SK-N-SH treated with all-trans-retinoic acid at 6 μM for 48 hours (cell line): ENCODE measurements around the gene POLG2.
"Not testable (repeated sequence)": the region's sequence is repeated elsewhere in the genome, so short reads cannot be mapped to it uniquely, and the experiment has no call there.

ENCODE experiments used
- ATAC-seq: fragments of 200-7000 bp; cut with Tn5 transposase; 3 replicates; pipeline ENCODE4 v1.9.1; 2020; ENCODE audit warnings: mild to moderate bottlenecking, moderate library complexity
- ARNTL ChIP-seq: fragments of 450-650 bp; formaldehyde crosslinking; IDR thresholded peaks from 2 replicates; pipeline ENCODE4 v1.5.0; 2020; ENCODE audit warnings: low read depth, mild to moderate bottlenecking, moderate library complexity, borderline replicate concordance
- BACH2 ChIP-seq: fragments of 250-450 bp; sonication (Bioruptor Pico); IDR thresholded peaks from 2 replicates; pipeline ENCODE4 v1.9.0; 2021; ENCODE audit warnings: mild to moderate bottlenecking, borderline replicate concordance
- CSDC2 ChIP-seq: fragments of 250-450 bp; sonication (Bioruptor Pico); IDR thresholded peaks from 2 replicates; pipeline ENCODE4 v1.5.0; 2020; ENCODE audit warnings: mild to moderate bottlenecking, moderate library complexity
- ESRRG ChIP-seq: fragments of 250-450 bp; sonication (Bioruptor Pico); IDR thresholded peaks from 2 replicates; pipeline ENCODE4 v1.6.1; 2021; ENCODE audit warnings: mild to moderate bottlenecking
- GLIS3 ChIP-seq: fragments of 250-450 bp; sonication (Bioruptor Pico); IDR thresholded peaks from 2 replicates; pipeline ENCODE4 v1.5.0; 2020; ENCODE audit warnings: mild to moderate bottlenecking, moderate library complexity
- OSR1 ChIP-seq: fragments of 250-450 bp; sonication (Bioruptor Pico); IDR thresholded peaks from 2 replicates; pipeline ENCODE4 v1.8.0; 2022; ENCODE audit warnings: moderate library complexity, mild to moderate bottlenecking, inconsistent platforms
- RARB ChIP-seq: fragments of 250-450 bp; sonication (Bioruptor Pico); IDR thresholded peaks from 2 replicates; pipeline ENCODE4 v1.8.0; 2021; ENCODE audit warnings: mild to moderate bottlenecking, moderate library complexity
- TCF4 ChIP-seq: fragments of 250-450 bp; sonication (Bioruptor Pico); IDR thresholded peaks from 2 replicates; pipeline ENCODE4 v1.8.0; 2021; ENCODE audit warnings: mild to moderate bottlenecking, moderate library complexity, borderline replicate concordance
- TOX ChIP-seq: fragments of 250-450 bp; sonication (Bioruptor Pico); IDR thresholded peaks from 2 replicates; pipeline ENCODE4 v1.8.0; 2021; ENCODE audit warnings: mild to moderate bottlenecking, moderate library complexity, borderline replicate concordance
- ZC3H10 ChIP-seq: fragments of 250-450 bp; sonication (Bioruptor Pico); IDR thresholded peaks from 2 replicates; pipeline ENCODE4 v1.5.1; 2021; ENCODE audit warnings: mild to moderate bottlenecking, moderate library complexity
- ZFP3 ChIP-seq: fragments of 250-450 bp; sonication (Bioruptor Pico); IDR thresholded peaks from 2 replicates; pipeline ENCODE4 v1.5.0; 2020; ENCODE audit warnings: mild to moderate bottlenecking, moderate library complexity
- ZFP30 ChIP-seq: fragments of 450-650 bp; formaldehyde crosslinking; IDR thresholded peaks from 2 replicates; pipeline ENCODE4 v1.5.0; 2022; ENCODE audit warnings: mild to moderate bottlenecking, moderate library complexity
- ZNF565 ChIP-seq: fragments of 450-650 bp; formaldehyde crosslinking; conservative IDR thresholded peaks from 2 replicates; pipeline ENCODE4 v1.5.0; 2020; ENCODE audit warnings: low read depth, mild to moderate bottlenecking, moderate library complexity
- ZNF70 ChIP-seq: fragments of 450-650 bp; formaldehyde crosslinking; IDR thresholded peaks from 2 replicates; pipeline ENCODE4 v1.5.0; 2020; ENCODE audit warnings: mild to moderate bottlenecking, moderate library complexity
- ZNF8 ChIP-seq: fragments of 450-650 bp; formaldehyde crosslinking; IDR thresholded peaks from 2 replicates; pipeline ENCODE4 v1.5.0; 2020; ENCODE audit warnings: mild to moderate bottlenecking, moderate library complexity
- TF ChIP-seq, protein P1 (sequence below): fragments of 250-450 bp; sonication (Bioruptor Pico); IDR thresholded peaks from 2 replicates; pipeline ENCODE4 v1.8.0; 2021; ENCODE audit warnings: low read depth, mild to moderate bottlenecking, moderate library complexity, borderline replicate concordance
- TF ChIP-seq, protein P2 (sequence below): fragments of 250-450 bp; sonication (Bioruptor Pico); IDR thresholded peaks from 2 replicates; pipeline ENCODE4 v1.8.0; 2020; ENCODE audit warnings: mild to moderate bottlenecking, moderate library complexity, borderline replicate concordance
- TF ChIP-seq, protein P3 (sequence below): fragments of 250-450 bp; sonication (Bioruptor Pico); IDR thresholded peaks from 2 replicates; pipeline ENCODE4 v1.5.1; 2021; ENCODE audit warnings: mild to moderate bottlenecking, moderate library complexity
- TF ChIP-seq, protein P4 (sequence below): fragments of 250-450 bp; sonication (Bioruptor Pico); IDR thresholded peaks from 2 replicates; pipeline ENCODE4 v1.5.1; 2020; ENCODE audit warnings: low read depth, mild to moderate bottlenecking, moderate library complexity

POLG2 gene

DNA sequence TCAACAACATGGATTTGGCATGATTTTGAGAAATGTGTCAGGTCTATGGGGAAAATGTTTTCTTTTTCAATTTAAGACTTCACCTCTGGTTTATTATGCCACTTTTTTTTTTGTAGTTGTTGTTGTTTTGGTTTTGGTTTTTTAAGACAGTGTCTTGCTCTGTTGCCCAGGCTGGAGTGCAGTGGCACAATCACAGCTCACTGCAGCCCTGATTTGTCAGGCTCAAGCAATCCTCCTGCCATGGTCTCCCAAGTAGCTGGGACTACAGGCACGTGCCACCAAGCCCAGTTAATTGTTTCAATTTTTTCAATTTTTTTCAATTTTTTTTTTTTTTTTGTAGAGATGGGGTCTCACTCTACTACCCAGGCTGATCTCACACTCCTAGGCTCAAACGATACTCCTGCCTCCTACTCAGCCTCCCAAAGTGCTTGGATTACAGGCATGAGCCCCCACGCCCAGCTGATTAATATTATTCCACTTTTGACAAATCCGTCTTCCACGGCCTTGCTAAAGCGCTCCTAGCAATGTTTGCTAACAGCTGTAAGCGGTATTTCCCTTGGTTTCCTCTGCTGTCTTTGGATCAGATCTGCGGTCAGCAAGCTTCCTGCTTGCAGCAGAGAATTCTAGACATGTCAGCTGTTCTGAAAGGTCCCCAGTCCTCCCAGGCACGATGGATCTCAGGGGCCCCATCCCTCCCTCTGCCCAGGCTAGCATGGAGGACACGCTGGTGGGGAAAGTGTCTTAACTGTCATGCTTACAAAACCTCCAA lies 54.9 kb downstream of the POLG2 start:
- ATAC-seq = no peak

DNA sequence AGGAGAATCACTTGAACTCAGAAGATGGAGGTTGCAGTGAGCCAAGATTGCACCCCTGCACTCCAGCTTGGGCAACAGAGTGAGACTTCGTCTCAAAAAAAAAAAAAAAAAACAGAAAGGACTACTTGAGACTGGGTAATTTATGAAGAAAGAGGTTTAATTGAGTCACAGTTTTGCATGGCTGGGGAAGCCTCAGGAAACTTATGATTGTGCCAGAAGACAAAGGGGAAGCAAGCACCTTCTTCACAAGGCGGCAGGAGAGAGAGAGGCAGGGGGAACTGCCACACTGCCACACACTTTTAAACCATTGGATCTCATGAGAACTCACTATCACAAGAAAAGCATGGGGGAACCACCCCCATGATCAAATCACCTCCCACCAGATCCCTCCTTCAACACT lies 56.9 kb downstream of the POLG2 start:
- no peak for TF ChIP-seq ZC3H10
- TF ChIP-seq ARNTL (CRISPR knock-in tag) = no peak
- TF ChIP-seq RARB = no peak
- TF ChIP-seq GLIS3 (CRISPR knock-in tag) = no peak
- TF ChIP-seq CSDC2 = no peak
- TF ChIP-seq, protein P1, sequence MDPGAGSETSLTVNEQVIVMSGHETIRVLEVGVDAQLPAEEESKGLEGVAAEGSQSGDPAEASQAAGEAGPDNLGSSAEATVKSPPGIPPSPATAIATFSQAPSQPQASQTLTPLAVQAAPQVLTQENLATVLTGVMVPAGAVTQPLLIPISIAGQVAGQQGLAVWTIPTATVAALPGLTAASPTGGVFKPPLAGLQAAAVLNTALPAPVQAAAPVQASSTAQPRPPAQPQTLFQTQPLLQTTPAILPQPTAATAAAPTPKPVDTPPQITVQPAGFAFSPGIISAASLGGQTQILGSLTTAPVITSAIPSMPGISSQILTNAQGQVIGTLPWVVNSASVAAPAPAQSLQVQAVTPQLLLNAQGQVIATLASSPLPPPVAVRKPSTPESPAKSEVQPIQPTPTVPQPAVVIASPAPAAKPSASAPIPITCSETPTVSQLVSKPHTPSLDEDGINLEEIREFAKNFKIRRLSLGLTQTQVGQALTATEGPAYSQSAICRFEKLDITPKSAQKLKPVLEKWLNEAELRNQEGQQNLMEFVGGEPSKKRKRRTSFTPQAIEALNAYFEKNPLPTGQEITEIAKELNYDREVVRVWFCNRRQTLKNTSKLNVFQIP (CRISPR knock-in tag) = no peak
- no peak for TF ChIP-seq ZFP3 (CRISPR knock-in tag)
- no peak for TF ChIP-seq TOX (CRISPR knock-in tag)
- no peak for TF ChIP-seq OSR1 (CRISPR knock-in tag)
- no peak for TF ChIP-seq ZNF565
- TF ChIP-seq BACH2 (CRISPR knock-in tag) = no peak
- TF ChIP-seq, protein P2, sequence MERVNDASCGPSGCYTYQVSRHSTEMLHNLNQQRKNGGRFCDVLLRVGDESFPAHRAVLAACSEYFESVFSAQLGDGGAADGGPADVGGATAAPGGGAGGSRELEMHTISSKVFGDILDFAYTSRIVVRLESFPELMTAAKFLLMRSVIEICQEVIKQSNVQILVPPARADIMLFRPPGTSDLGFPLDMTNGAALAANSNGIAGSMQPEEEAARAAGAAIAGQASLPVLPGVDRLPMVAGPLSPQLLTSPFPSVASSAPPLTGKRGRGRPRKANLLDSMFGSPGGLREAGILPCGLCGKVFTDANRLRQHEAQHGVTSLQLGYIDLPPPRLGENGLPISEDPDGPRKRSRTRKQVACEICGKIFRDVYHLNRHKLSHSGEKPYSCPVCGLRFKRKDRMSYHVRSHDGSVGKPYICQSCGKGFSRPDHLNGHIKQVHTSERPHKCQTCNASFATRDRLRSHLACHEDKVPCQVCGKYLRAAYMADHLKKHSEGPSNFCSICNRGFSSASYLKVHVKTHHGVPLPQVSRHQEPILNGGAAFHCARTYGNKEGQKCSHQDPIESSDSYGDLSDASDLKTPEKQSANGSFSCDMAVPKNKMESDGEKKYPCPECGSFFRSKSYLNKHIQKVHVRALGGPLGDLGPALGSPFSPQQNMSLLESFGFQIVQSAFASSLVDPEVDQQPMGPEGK (CRISPR knock-in tag) = no peak
- ATAC-seq = no peak

More for the DNA sequence above, 54.9 kb downstream of the POLG2 start:
- TF ChIP-seq OSR1 (CRISPR knock-in tag) (no peak), ZC3H10 (no peak), ZFP30 (CRISPR knock-in tag) (no peak), RARB (no peak), ZNF70 (CRISPR knock-in tag) (no peak), TOX (CRISPR knock-in tag) (no peak), TCF4 (CRISPR knock-in tag) (no peak), BACH2 (CRISPR knock-in tag) (no peak), ZNF565 (no peak), ZNF8 (CRISPR knock-in tag) (no peak), ESRRG (no peak)
- TF ChIP-seq, protein P1 (CRISPR knock-in tag) = no peak
- TF ChIP-seq, protein P3, sequence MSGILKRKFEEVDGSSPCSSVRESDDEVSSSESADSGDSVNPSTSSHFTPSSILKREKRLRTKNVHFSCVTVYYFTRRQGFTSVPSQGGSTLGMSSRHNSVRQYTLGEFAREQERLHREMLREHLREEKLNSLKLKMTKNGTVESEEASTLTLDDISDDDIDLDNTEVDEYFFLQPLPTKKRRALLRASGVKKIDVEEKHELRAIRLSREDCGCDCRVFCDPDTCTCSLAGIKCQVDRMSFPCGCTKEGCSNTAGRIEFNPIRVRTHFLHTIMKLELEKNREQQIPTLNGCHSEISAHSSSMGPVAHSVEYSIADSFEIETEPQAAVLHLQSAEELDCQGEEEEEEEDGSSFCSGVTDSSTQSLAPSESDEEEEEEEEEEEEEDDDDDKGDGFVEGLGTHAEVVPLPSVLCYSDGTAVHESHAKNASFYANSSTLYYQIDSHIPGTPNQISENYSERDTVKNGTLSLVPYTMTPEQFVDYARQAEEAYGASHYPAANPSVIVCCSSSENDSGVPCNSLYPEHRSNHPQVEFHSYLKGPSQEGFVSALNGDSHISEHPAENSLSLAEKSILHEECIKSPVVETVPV (CRISPR knock-in tag) = no peak
- TF ChIP-seq, protein P2 (CRISPR knock-in tag) = no peak
- TF ChIP-seq, protein P4, sequence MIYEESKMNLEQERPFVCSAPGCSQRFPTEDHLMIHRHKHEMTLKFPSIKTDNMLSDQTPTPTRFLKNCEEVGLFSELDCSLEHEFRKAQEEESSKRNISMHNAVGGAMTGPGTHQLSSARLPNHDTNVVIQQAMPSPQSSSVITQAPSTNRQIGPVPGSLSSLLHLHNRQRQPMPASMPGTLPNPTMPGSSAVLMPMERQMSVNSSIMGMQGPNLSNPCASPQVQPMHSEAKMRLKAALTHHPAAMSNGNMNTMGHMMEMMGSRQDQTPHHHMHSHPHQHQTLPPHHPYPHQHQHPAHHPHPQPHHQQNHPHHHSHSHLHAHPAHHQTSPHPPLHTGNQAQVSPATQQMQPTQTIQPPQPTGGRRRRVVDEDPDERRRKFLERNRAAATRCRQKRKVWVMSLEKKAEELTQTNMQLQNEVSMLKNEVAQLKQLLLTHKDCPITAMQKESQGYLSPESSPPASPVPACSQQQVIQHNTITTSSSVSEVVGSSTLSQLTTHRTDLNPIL (CRISPR knock-in tag) = no peak

DNA sequence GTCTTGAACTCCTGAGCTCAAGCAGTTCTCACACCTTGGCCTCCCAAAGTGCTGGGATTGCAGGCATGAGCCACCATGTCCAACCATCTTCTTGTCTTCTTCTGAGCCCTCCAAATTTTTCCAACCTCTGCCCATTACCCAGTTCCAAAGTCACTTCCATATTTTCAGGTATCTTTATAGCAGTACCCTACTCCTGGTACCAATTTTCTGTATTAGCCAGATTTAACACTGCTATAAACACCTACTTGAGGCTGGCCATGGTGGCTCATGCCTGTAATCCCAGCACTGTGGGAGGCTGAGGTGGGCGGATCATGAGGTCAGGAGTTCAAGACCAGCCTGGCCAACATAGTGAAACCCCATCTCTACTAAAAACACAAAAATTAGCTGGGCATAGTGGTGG lies 57.3 kb downstream of the POLG2 start:
- not testable (repeated sequence) for ATAC-seq
